COLO668 (cell line): Measurements from ENCODE around the gene SWT1.
"Not testable (repeated sequence)": the region's sequence is repeated elsewhere in the genome, so short reads cannot be mapped to it uniquely, and the experiment has no call there.

Source experiments
- DNase-seq: peaks from one replicate; lab custom pipeline; 2025; ENCODE audit not compliant: unreplicated experiment; lab: John Stamatoyannopoulos, UW

The SWT1 gene

GRCh38 chr1:185170291-185170848, 13.4 kb downstream of the SWT1 start:
- peak; percentile 34 for DNase-seq

GRCh38 chr1:185193756-185194155, 36.8 kb downstream of the SWT1 start:
- no peak for DNase-seq

GRCh38 chr1:185198712-185199111, 41.7 kb downstream of the SWT1 start:
- not testable (repeated sequence) for DNase-seq

GRCh38 chr1:185200889-185201288, 43.9 kb downstream of the SWT1 start:
- no peak for DNase-seq

- DNase-seq, result no peak
These were observed 50.2 kb downstream of the SWT1 start for GRCh38 chr1:185207170-185207569.

- no peak for DNase-seq
These were observed 51.1 kb downstream of the SWT1 start for GRCh38 chr1:185207980-185208602.

GRCh38 chr1:185208626-185209180, 51.7 kb downstream of the SWT1 start:
- DNase-seq, result no peak

GRCh38 chr1:185209357-185209756, 52.4 kb downstream of the SWT1 start:
- not testable (repeated sequence) for DNase-seq

GRCh38 chr1:185213091-185213490, 56.1 kb downstream of the SWT1 start:
- DNase-seq, result no peak

GRCh38 chr1:185215911-185216310, 58.9 kb downstream of the SWT1 start:
- no peak for DNase-seq

GRCh38 chr1:185224132-185224531, 67.2 kb downstream of the SWT1 start:
- no peak for DNase-seq

GRCh38 chr1:185227161-185227560, 70.2 kb downstream of the SWT1 start:
- no peak for DNase-seq

- DNase-seq, result no peak
These were observed 72.0 kb downstream of the SWT1 start for GRCh38 chr1:185228979-185229378.

GRCh38 chr1:185229981-185230380, 73.0 kb downstream of the SWT1 start:
- DNase-seq, result no peak

- no peak for DNase-seq
These were observed 75.9 kb downstream of the SWT1 start for GRCh38 chr1:185232874-185233273.

GRCh38 chr1:185234183-185234582, 77.2 kb downstream of the SWT1 start:
- not testable (repeated sequence) for DNase-seq

- DNase-seq, result not testable (repeated sequence)
These were observed 80.2 kb downstream of the SWT1 start for GRCh38 chr1:185237176-185237575.

GRCh38 chr1:185237661-185238060, 80.7 kb downstream of the SWT1 start:
- no peak for DNase-seq

- DNase-seq, result no peak
These were observed 81.5 kb downstream of the SWT1 start for GRCh38 chr1:185238447-185238846.

GRCh38 chr1:185239861-185240260, 82.9 kb downstream of the SWT1 start:
- no peak for DNase-seq

- no peak for DNase-seq
These were observed 84.2 kb downstream of the SWT1 start for GRCh38 chr1:185241127-185241526.

- no peak for DNase-seq
These were observed 87.2 kb downstream of the SWT1 start for GRCh38 chr1:185244015-185244747.
